Colonic mucosa (tissue), 4 donors: ENCODE results near the gene CCND1. TPM values are rescaled to one million over a fixed set of nuclear protein-coding genes. Genes with fewer than 3 reads are reported as not detected.

Experiments
- DNase-seq: peaks from one replicate; pipeline ENCODE4 v3.0.0-alpha.2; 2020
- H3K27ac ChIP-seq: fragments of 200-600 bp; one replicate; pipeline ENCODE4 v1.8.0; 2021
- H3K27me3 ChIP-seq: fragments of 200-600 bp; one replicate; pipeline ENCODE4 v1.8.0; 2021
- H3K36me3 ChIP-seq: fragments of 200-600 bp; one replicate; pipeline ENCODE4 v1.8.0; 2021
- H3K4me1 ChIP-seq: fragments of 200-600 bp; one replicate; pipeline ENCODE4 v1.8.0; 2021; ENCODE audit warnings: mild to moderate bottlenecking
- H3K4me3 ChIP-seq: fragments of 200-600 bp; one replicate; pipeline ENCODE4 v1.8.0; 2021
- H3K9ac ChIP-seq, 2 donors: one replicate each; pipeline ENCODE4 v1.7.0; 2013; ENCODE audit warnings: control low read depth in 2 of 2, low read depth in 2 of 2, low read length in 2 of 2
- H3K9me3 ChIP-seq: fragments of 200-600 bp; one replicate; pipeline ENCODE4 v1.8.0; 2021
- CTCF ChIP-seq: fragments of 200-600 bp; IDR thresholded peaks from one replicate; pipeline ENCODE4 v1.8.0; 2022; ENCODE audit warnings: antibody characterized with exemption, mild to moderate bottlenecking
- intact Hi-C: fragments of 100-400 bp; cut with DNase I; formaldehyde crosslinking; loops from one replicate; pipeline ENCODE4 v1.14.1; 2022
- total RNA-seq, 2 donors: library from RNA; stranded (reverse); fragmentation: NEBNext Ultra II Directional in 1 of 2; extraction: Animal tissue kit (Norgen Biotek cat#: 25700) in 1 of 2; gene quantifications; one replicate each; pipeline ENCODE4 v1.2.1, GENCODE V29; 2021
- donor health status: healthy.
- donor health status: DM: no; HTN: no; CAD: no.
- donor health status: DM: no; HTN: no; CAD: no.

Gene CCND1
- total RNA-seq, 2 donors from 2014 or later: 59.7 to 94.6 TPM

DNA sequence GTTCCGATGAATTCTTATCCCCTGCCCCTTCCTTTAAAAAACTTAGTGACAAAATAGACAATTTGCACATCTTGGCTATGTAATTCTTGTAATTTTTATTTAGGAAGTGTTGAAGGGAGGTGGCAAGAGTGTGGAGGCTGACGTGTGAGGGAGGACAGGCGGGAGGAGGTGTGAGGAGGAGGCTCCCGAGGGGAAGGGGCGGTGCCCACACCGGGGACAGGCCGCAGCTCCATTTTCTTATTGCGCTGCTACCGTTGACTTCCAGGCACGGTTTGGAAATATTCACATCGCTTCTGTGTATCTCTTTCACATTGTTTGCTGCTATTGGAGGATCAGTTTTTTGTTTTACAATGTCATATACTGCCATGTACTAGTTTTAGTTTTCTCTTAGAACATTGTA, 12.0 kb downstream of the CCND1 start:
- Histone ChIP-seq H3K4me3 (no peak overlapping the region), H3K9me3 (no peaks in the 10 kb centered on the region), H3K27ac (no peak overlapping the region), H3K4me1 (no peaks in the 10 kb centered on the region), H3K36me3 (no peaks in the 10 kb centered on the region), H3K9ac (no peak overlapping the region), H3K27me3 (no peaks in the 10 kb centered on the region)
- TF ChIP-seq CTCF: no peak
- intact Hi-C loops: no loop called here
- DNase-seq: no peak

DNA sequence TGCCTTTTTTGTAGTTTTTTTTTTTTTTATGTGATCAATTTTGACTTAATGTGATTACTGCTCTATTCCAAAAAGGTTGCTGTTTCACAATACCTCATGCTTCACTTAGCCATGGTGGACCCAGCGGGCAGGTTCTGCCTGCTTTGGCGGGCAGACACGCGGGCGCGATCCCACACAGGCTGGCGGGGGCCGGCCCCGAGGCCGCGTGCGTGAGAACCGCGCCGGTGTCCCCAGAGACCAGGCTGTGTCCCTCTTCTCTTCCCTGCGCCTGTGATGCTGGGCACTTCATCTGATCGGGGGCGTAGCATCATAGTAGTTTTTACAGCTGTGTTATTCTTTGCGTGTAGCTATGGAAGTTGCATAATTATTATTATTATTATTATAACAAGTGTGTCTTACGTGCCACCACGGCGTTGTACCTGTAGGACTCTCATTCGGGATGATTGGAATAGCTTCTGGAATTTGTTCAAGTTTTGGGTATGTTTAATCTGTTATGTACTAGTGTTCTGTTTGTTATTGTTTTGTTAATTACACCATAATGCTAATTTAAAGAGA, 12.5 kb downstream of the CCND1 start:
- no peak overlapping the region for H3K4me3 ChIP-seq
- no peaks in the 10 kb centered on the region for H3K4me1 ChIP-seq
- intact Hi-C loops: no loop called here
- no peak for TF ChIP-seq CTCF
- H3K9me3 ChIP-seq: no peaks in the 10 kb centered on the region
- H3K27me3 ChIP-seq: no peaks in the 10 kb centered on the region
- H3K27ac ChIP-seq: no peak overlapping the region
- no peak overlapping the region for H3K9ac ChIP-seq
- no peak for DNase-seq
- H3K36me3 ChIP-seq: no peaks in the 10 kb centered on the region

- H3K27me3 ChIP-seq: no peaks in the 10 kb centered on the region
- H3K9ac ChIP-seq: no peak overlapping the region
- no peaks in the 10 kb centered on the region for H3K9me3 ChIP-seq
- H3K27ac ChIP-seq: no peak overlapping the region
- TF ChIP-seq CTCF: no peak
- H3K36me3 ChIP-seq: no peaks in the 10 kb centered on the region
- H3K4me1 ChIP-seq: no peaks in the 10 kb centered on the region
- DNase-seq: no peak
- no peak overlapping the region for H3K4me3 ChIP-seq
- intact Hi-C loops: no loop called here
These were observed 13.2 kb downstream of the CCND1 start for GRCh38 chr11:69654001-69654659.

- Histone ChIP-seq H3K4me3 (no peak overlapping the region), H3K36me3 (no peaks in the 10 kb centered on the region), H3K27me3 (no peaks in the 10 kb centered on the region), H3K9me3 (no peaks in the 10 kb centered on the region), H3K4me1 (no peaks in the 10 kb centered on the region), H3K9ac (no peak overlapping the region), H3K27ac (no peak overlapping the region)
- DNase-seq: peak; percentile 50
- TF ChIP-seq CTCF: no peak
- intact Hi-C loops: no loop called here
These were observed 13.9 kb downstream of the CCND1 start for GRCh38 chr11:69654660-69655478.

GRCh38 chr11:69655479-69656428, 14.8 kb downstream of the CCND1 start:
- H3K27ac ChIP-seq: no peak overlapping the region
- DNase-seq: no peak
- intact Hi-C loops: no loop called here
- no peak for TF ChIP-seq CTCF
- H3K4me3 ChIP-seq: no peak overlapping the region
- no peaks in the 10 kb centered on the region for H3K36me3 ChIP-seq
- no peaks in the 10 kb centered on the region for H3K9me3 ChIP-seq
- H3K27me3 ChIP-seq: no peaks in the 10 kb centered on the region
- H3K4me1 ChIP-seq: no peaks in the 10 kb centered on the region
- H3K9ac ChIP-seq: no peak overlapping the region
